ENCODE measurements around the gene TMEM131.
"Not testable (repeated sequence)": the region's sequence is repeated elsewhere in the genome, so short reads cannot be mapped to it uniquely, and the experiment has no call there.

TMEM131 gene

GRCh38 chr2:97849881-97850528 is 145.7 kb downstream of the TMEM131 start:
- Histone ChIP-seq H3K27ac (ENCODE audit: low read length) (no peak overlapping the region; the same call in 1 of the 2 replicates), H3K4me3 (ENCODE audit: low read depth in 1 of 2, low read length in 2 of 2) (no peak overlapping the region), H3K4me2 (ENCODE audit: insufficient read depth, low read length) (no peak overlapping the region), H2AFZ (ENCODE audit: low read depth, low read length) (no peak overlapping the region), H3K4me1 (ENCODE audit: insufficient read depth, low read length) (no peaks in the 10 kb centered on the region), H3K79me2 (ENCODE audit: insufficient read depth, low read length) (0 out of 2 replicates have a peak, but pooled peaks cover 3% of the 10 kb centered on the region), H3K36me3 (ENCODE audit: insufficient read depth, low read length) (no peaks in the 10 kb centered on the region; the same call in 1 of the 2 replicates), H3K27me3 (ENCODE audit: insufficient read depth, low read length, poor library complexity) (no peaks in the 10 kb centered on the region), H3K9me3 (ENCODE audit: insufficient read depth, low read length, severe bottlenecking) (no peaks in the 10 kb centered on the region), H4K20me1 (ENCODE audit: insufficient read depth, low read length) (peaks cover 5% of the 10 kb centered on the region; the same call in 1 of the 2 replicates), H3K9ac (ENCODE audit: low read depth, low read length) (no peak overlapping the region)
- DNase-seq (no peak), ATAC-seq (ENCODE audit: insufficient read depth, low read depth) (no peak)
- no peak for TF ChIP-seq EZH2 (IDR thresholded peaks at IDR 0.05; ENCODE audit: borderline replicate concordance, low read depth, low read length, severe bottlenecking)
- TF ChIP-seq CTCF (IDR thresholded peaks at IDR 0.05; ENCODE audit: borderline replicate concordance, extremely low read depth, low read length, poor library complexity, severe bottlenecking), result no peak

- TF ChIP-seq EZH2 (IDR thresholded peaks at IDR 0.05; ENCODE audit: borderline replicate concordance, low read depth, low read length, severe bottlenecking) (no peak), CTCF (IDR thresholded peaks at IDR 0.05; ENCODE audit: borderline replicate concordance, extremely low read depth, low read length, poor library complexity, severe bottlenecking) (no peak)
- DNase-seq (no peak), ATAC-seq (ENCODE audit: insufficient read depth, low read depth) (no peak)
- Histone ChIP-seq H3K9ac (ENCODE audit: low read depth, low read length) (no peak overlapping the region), H3K4me3 (ENCODE audit: low read depth in 1 of 2, low read length in 2 of 2) (no peak overlapping the region), H3K9me3 (ENCODE audit: insufficient read depth, low read length, severe bottlenecking) (no peaks in the 10 kb centered on the region), H4K20me1 (ENCODE audit: insufficient read depth, low read length) (peaks cover 8% of the 10 kb centered on the region; the same call in 1 of the 2 replicates), H3K27ac (ENCODE audit: low read length) (no peak overlapping the region), H3K27me3 (ENCODE audit: insufficient read depth, low read length, poor library complexity) (no peaks in the 10 kb centered on the region), H3K4me1 (ENCODE audit: insufficient read depth, low read length) (no peaks in the 10 kb centered on the region), H3K36me3 (ENCODE audit: insufficient read depth, low read length) (no peaks in the 10 kb centered on the region; the same call in 1 of the 2 replicates), H3K4me2 (ENCODE audit: insufficient read depth, low read length) (no peak overlapping the region), H2AFZ (ENCODE audit: low read depth, low read length) (no peak overlapping the region), H3K79me2 (ENCODE audit: insufficient read depth, low read length) (peaks cover 7% of the 10 kb centered on the region; the same call in 1 of the 2 replicates)
Observed at GRCh38 chr2:97848306-97848705, 147.4 kb downstream of the TMEM131 start.

- H3K27me3 ChIP-seq (ENCODE audit: insufficient read depth, low read length, poor library complexity); H3K9ac ChIP-seq (ENCODE audit: low read depth, low read length); H3K4me1 ChIP-seq (ENCODE audit: insufficient read depth, low read length); DNase-seq; H4K20me1 ChIP-seq (ENCODE audit: insufficient read depth, low read length); H3K9me3 ChIP-seq (ENCODE audit: insufficient read depth, low read length, severe bottlenecking); ATAC-seq (ENCODE audit: insufficient read depth, low read depth); H3K4me2 ChIP-seq (ENCODE audit: insufficient read depth, low read length); H3K4me3 ChIP-seq (ENCODE audit: low read depth in 1 of 2, low read length in 2 of 2); H3K79me2 ChIP-seq (ENCODE audit: insufficient read depth, low read length); H3K36me3 ChIP-seq (ENCODE audit: insufficient read depth, low read length); H2AFZ ChIP-seq (ENCODE audit: low read depth, low read length); H3K27ac ChIP-seq (ENCODE audit: low read length): not testable (repeated sequence)
Observed at GRCh38 chr2:97846716-97847115, 149.0 kb downstream of the TMEM131 start.

- Histone ChIP-seq H4K20me1 (ENCODE audit: insufficient read depth, low read length) (0 out of 2 replicates have a peak, but pooled peaks cover 5% of the 10 kb centered on the region), H3K9ac (ENCODE audit: low read depth, low read length) (no peak overlapping the region), H3K4me1 (ENCODE audit: insufficient read depth, low read length) (no peaks in the 10 kb centered on the region), H3K27me3 (ENCODE audit: insufficient read depth, low read length, poor library complexity) (no peaks in the 10 kb centered on the region), H3K27ac (ENCODE audit: low read length) (no peak overlapping the region), H2AFZ (ENCODE audit: low read depth, low read length) (no peak overlapping the region), H3K4me2 (ENCODE audit: insufficient read depth, low read length) (no peak overlapping the region), H3K79me2 (ENCODE audit: insufficient read depth, low read length) (peaks cover 7% of the 10 kb centered on the region; the same call in 1 of the 2 replicates), H3K36me3 (ENCODE audit: insufficient read depth, low read length) (peaks cover 9% of the 10 kb centered on the region), H3K4me3 (ENCODE audit: low read depth in 1 of 2, low read length in 2 of 2) (no peak overlapping the region), H3K9me3 (ENCODE audit: insufficient read depth, low read length, severe bottlenecking) (no peaks in the 10 kb centered on the region)
- DNase-seq, result no peak
- no peak for TF ChIP-seq EZH2 (IDR thresholded peaks at IDR 0.05; ENCODE audit: borderline replicate concordance, low read depth, low read length, severe bottlenecking)
- no peak for TF ChIP-seq CTCF (IDR thresholded peaks at IDR 0.05; ENCODE audit: borderline replicate concordance, extremely low read depth, low read length, poor library complexity, severe bottlenecking)
- no peak for ATAC-seq (ENCODE audit: insufficient read depth, low read depth)
Observed at GRCh38 chr2:97845818-97846217, 149.9 kb downstream of the TMEM131 start.

All from DND-41 (cell line).